Neural progenitor cell (in vitro differentiated cells): Measurements from ENCODE around the gene ARSK. TPM values are rescaled to one million over a fixed set of nuclear protein-coding genes. Genes with fewer than 3 reads are reported as not detected.

Experiments used
- DNase-seq: peaks from one replicate; pipeline ENCODE4 v3.0.0-alpha.2; 2016; ENCODE audit warnings: low spot score
- H2AFZ ChIP-seq: fragments of 200-600 bp; sonication (generic); replicated peaks from 2 replicates; pipeline ENCODE4 v1.6.1; 2016; ENCODE audit warnings: antibody characterized with exemption
- H3F3A ChIP-seq: fragments of 200-600 bp; sonication (generic); 2 replicates; pipeline ENCODE4 v1.6.1; 2016; ENCODE audit warnings: antibody characterized with exemption, low read depth
- H3K27ac ChIP-seq: fragments of 200-600 bp; sonication (generic); 2 replicates; pipeline ENCODE4 v1.5.1; 2016; ENCODE audit warnings: mild to moderate bottlenecking
- H3K27me3 ChIP-seq: fragments of 200-600 bp; sonication (generic); 2 replicates; pipeline ENCODE4 v1.6.1; 2016; ENCODE audit warnings: mild to moderate bottlenecking, moderate library complexity
- H3K36me3 ChIP-seq: fragments of 200-600 bp; sonication (generic); 2 replicates; pipeline ENCODE4 v1.5.1; 2016
- H3K4me1 ChIP-seq: fragments of 200-600 bp; sonication (generic); 2 replicates; pipeline ENCODE4 v1.6.1; 2016; ENCODE audit warnings: mixed run types
- H3K4me2 ChIP-seq: fragments of 200-600 bp; sonication (generic); 2 replicates; pipeline ENCODE4 v1.6.1; 2016
- H3K4me3 ChIP-seq: fragments of 200-600 bp; sonication (generic); 2 replicates; pipeline ENCODE4 v1.5.1; 2016
- H3K79me2 ChIP-seq: fragments of 200-600 bp; sonication (generic); 2 replicates; pipeline ENCODE4 v1.6.1; 2016; ENCODE audit warnings: low read depth
- H3K9ac ChIP-seq: fragments of 200-600 bp; sonication (generic); 2 replicates; pipeline ENCODE4 v1.6.1; 2016
- H3K9me3 ChIP-seq: fragments of 200-600 bp; sonication (generic); 2 replicates; pipeline ENCODE4 v1.5.1; 2016; ENCODE audit warnings: low read depth
- H4K20me1 ChIP-seq: fragments of 200-600 bp; sonication (generic); 2 replicates; pipeline ENCODE4 v1.6.1; 2016; ENCODE audit warnings: low read depth
- H3K27ac Mint-ChIP-seq: 3 replicates; pipeline ENCODE4 v1.8.0; 2021; ENCODE audit warnings: mixed read lengths
- H3K27me3 Mint-ChIP-seq: 2 replicates; pipeline ENCODE4 v1.8.0; 2022; ENCODE audit warnings: low read depth, mild to moderate bottlenecking, inconsistent platforms, moderate library complexity, mixed read lengths; ENCODE audit not compliant: insufficient read depth
- H3K36me3 Mint-ChIP-seq: 3 replicates; pipeline ENCODE4 v1.8.0; 2021; ENCODE audit warnings: mixed read lengths
- H3K4me1 Mint-ChIP-seq: 3 replicates; pipeline ENCODE4 v1.8.0; 2021; ENCODE audit warnings: mixed read lengths
- H3K4me3 Mint-ChIP-seq: 3 replicates; pipeline ENCODE4 v1.8.0; 2021; ENCODE audit warnings: mild to moderate bottlenecking, moderate library complexity, mixed read lengths
- H3K9me3 Mint-ChIP-seq: 3 replicates; pipeline ENCODE4 v1.8.0; 2020; ENCODE audit warnings: mixed read lengths
- EZH2 ChIP-seq: fragments of 200-600 bp; sonication (generic); IDR thresholded peaks from 2 replicates; pipeline ENCODE4 v1.6.1; 2017; ENCODE audit warnings: antibody characterized with exemption, mild to moderate bottlenecking, moderate library complexity
- EZH2phosphoT487 ChIP-seq: fragments of 200-600 bp; sonication (generic); IDR thresholded peaks from 2 replicates; pipeline ENCODE4 v1.6.1; 2017; ENCODE audit warnings: antibody characterized with exemption
- total RNA-seq: library from RNA; depleted of rRNA; stranded (reverse); fragments of >200 nt; gene quantifications from 2 replicates; pipeline ENCODE4 v1.2.3, GENCODE V29; 2015; ENCODE audit warnings: low replicate concordance
- TF ChIP-seq, protein P1 (sequence below): fragments of 200-600 bp; sonication (generic); IDR thresholded peaks from 2 replicates; pipeline ENCODE4 v1.5.1; 2017; ENCODE audit warnings: antibody characterized with exemption, mild to moderate bottlenecking

The ARSK gene
- total RNA-seq, 1 donor from 2014 or later, result 21.3 TPM

DNA sequence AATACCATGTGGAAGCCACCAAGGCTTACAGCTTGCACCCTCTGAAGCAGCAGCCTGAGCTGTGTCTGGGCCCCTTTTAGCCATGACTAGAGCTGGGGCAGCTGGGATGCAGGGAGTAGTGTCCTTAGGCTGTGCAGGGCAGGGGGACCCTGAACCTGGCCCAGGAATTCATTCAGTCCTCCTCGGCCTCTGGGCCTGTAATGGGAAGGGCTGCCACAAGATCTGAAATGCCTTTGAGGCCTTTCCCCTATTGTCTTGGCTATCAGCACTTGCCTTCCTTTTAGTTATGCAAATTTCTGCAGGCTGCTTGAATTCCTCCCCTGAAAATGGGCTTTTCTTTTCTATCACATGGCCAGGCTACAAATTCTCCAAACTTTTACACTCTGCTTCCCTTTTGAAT, 74.0 kb downstream of the ARSK start:
- no peak overlapping the region for H3K27ac ChIP-seq
- H3K4me1 ChIP-seq, result no peaks in the 10 kb centered on the region
- peaks cover under 1% of the 10 kb centered on the region for H3K27me3 ChIP-seq
- H2AFZ ChIP-seq, result no peak overlapping the region
- no peak overlapping the region for H3K27ac Mint-ChIP-seq
- no peak overlapping the region for H3K4me3 ChIP-seq
- TF ChIP-seq, protein P1, sequence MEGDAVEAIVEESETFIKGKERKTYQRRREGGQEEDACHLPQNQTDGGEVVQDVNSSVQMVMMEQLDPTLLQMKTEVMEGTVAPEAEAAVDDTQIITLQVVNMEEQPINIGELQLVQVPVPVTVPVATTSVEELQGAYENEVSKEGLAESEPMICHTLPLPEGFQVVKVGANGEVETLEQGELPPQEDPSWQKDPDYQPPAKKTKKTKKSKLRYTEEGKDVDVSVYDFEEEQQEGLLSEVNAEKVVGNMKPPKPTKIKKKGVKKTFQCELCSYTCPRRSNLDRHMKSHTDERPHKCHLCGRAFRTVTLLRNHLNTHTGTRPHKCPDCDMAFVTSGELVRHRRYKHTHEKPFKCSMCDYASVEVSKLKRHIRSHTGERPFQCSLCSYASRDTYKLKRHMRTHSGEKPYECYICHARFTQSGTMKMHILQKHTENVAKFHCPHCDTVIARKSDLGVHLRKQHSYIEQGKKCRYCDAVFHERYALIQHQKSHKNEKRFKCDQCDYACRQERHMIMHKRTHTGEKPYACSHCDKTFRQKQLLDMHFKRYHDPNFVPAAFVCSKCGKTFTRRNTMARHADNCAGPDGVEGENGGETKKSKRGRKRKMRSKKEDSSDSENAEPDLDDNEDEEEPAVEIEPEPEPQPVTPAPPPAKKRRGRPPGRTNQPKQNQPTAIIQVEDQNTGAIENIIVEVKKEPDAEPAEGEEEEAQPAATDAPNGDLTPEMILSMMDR, result no peak
- no peak for TF ChIP-seq EZH2
- TF ChIP-seq EZH2phosphoT487, result no peak
- DNase-seq, result no peak
- no peaks in the 10 kb centered on the region for H3F3A ChIP-seq
- H3K9ac ChIP-seq, result no peak overlapping the region
- no peaks in the 10 kb centered on the region for H4K20me1 ChIP-seq
- peaks cover 7% of the 10 kb centered on the region for H3K27me3 Mint-ChIP-seq
- H3K4me2 ChIP-seq, result no peak overlapping the region
- no peaks in the 10 kb centered on the region for H3K36me3 ChIP-seq
- no peaks in the 10 kb centered on the region for H3K9me3 Mint-ChIP-seq
- H3K4me1 Mint-ChIP-seq, result no peaks in the 10 kb centered on the region
- H3K79me2 ChIP-seq, result no peaks in the 10 kb centered on the region
- no peak overlapping the region for H3K4me3 Mint-ChIP-seq
- no peaks in the 10 kb centered on the region for H3K36me3 Mint-ChIP-seq
- no peaks in the 10 kb centered on the region for H3K9me3 ChIP-seq

DNA sequence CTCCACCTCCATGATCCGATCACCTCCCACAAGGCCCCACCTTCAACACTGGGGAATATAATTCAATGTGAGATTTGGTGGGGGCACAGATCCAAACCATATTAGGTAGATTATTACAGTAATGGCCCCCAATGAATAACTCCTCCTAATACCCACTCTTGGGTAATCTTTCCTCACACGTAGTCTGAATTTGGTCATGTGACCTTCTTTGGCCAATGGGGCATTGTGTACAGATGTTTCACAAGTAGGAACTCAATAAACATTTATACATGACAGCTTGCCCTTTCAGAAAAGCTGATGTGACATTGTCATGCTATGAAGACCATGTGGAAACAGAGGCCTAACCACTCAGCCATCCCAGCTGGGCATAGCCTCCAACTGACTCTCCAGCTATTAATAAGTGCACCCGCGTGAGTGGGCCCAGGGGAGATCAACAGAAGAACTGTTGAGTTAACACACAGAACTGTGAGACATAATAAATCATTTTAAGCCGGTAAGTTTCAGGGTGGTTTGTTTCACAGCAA, 75.6 kb downstream of the ARSK start:
- H3K4me1 ChIP-seq, result no peaks in the 10 kb centered on the region
- no peak overlapping the region for H2AFZ ChIP-seq
- H3F3A ChIP-seq, result no peaks in the 10 kb centered on the region
- no peaks in the 10 kb centered on the region for H3K36me3 ChIP-seq
- peaks cover 7% of the 10 kb centered on the region for H3K27me3 Mint-ChIP-seq
- DNase-seq, result no peak
- no peaks in the 10 kb centered on the region for H3K79me2 ChIP-seq
- no peaks in the 10 kb centered on the region for H3K27me3 ChIP-seq
- H3K27ac Mint-ChIP-seq, result no peak overlapping the region
- H3K27ac ChIP-seq, result no peak overlapping the region
- TF ChIP-seq EZH2 (no peak), EZH2phosphoT487 (no peak)
- TF ChIP-seq, protein P1, result no peak
- no peak overlapping the region for H3K9ac ChIP-seq
- H3K36me3 Mint-ChIP-seq, result no peaks in the 10 kb centered on the region
- H3K4me1 Mint-ChIP-seq, result no peaks in the 10 kb centered on the region
- no peaks in the 10 kb centered on the region for H3K9me3 Mint-ChIP-seq
- H3K4me2 ChIP-seq, result no peak overlapping the region
- no peaks in the 10 kb centered on the region for H4K20me1 ChIP-seq
- no peak overlapping the region for H3K4me3 ChIP-seq
- no peaks in the 10 kb centered on the region for H3K9me3 ChIP-seq
- no peak overlapping the region for H3K4me3 Mint-ChIP-seq

- no peak overlapping the region for H3K4me3 ChIP-seq
- no peaks in the 10 kb centered on the region for H3K9me3 ChIP-seq
- no peak overlapping the region for H3K9ac ChIP-seq
- no peaks in the 10 kb centered on the region for H3K4me1 ChIP-seq
- no peaks in the 10 kb centered on the region for H4K20me1 ChIP-seq
- no peaks in the 10 kb centered on the region for H3K36me3 Mint-ChIP-seq
- H3K4me3 Mint-ChIP-seq, result no peak overlapping the region
- TF ChIP-seq EZH2, result no peak
- TF ChIP-seq, protein P1, result no peak
- no peak for TF ChIP-seq EZH2phosphoT487
- H3K36me3 ChIP-seq, result no peaks in the 10 kb centered on the region
- H3K27me3 ChIP-seq, result no peaks in the 10 kb centered on the region
- H3F3A ChIP-seq, result no peaks in the 10 kb centered on the region
- H2AFZ ChIP-seq, result no peak overlapping the region
- no peak overlapping the region for H3K27ac Mint-ChIP-seq
- no peak for DNase-seq
- peaks cover 7% of the 10 kb centered on the region for H3K27me3 Mint-ChIP-seq
- no peaks in the 10 kb centered on the region for H3K79me2 ChIP-seq
- H3K27ac ChIP-seq, result no peak overlapping the region
- H3K4me2 ChIP-seq, result no peak overlapping the region
- no peaks in the 10 kb centered on the region for H3K4me1 Mint-ChIP-seq
- H3K9me3 Mint-ChIP-seq, result no peaks in the 10 kb centered on the region
These were observed 76.5 kb downstream of the ARSK start for GRCh38 chr5:95631255-95631958.
